ENCODE results near the gene ALLC. TPM values are rescaled to one million over a fixed set of nuclear protein-coding genes. Genes with fewer than 3 reads are reported as not detected.

ALLC gene
- total RNA-seq, 1 donor from 2014 or later = not detected

DNA sequence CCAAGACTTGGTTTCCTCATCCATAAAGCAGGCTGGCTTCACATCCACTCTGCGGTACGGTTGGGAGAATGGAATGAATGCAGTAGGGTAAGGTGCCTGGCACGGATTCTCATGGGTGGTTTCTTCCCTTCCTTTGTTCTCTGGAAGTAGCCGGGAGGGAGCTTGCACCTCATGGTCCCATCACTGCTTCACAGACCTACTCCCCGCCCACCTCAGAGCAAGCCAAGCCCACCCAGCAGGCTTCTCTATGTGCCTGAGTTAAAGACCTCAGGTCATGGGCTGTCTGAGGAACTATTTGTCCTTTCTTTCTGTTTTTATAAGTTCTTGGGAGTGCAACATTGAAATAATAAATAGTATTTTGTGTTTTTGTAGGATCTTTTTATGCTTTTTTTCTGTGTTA lies 48.9 kb downstream of the ALLC start:
- Histone ChIP-seq H3K9me3 (replicated peaks) (no peaks in the 10 kb centered on the region), H3K4me3 (no peak overlapping the region), H3K27me3 (ENCODE audit: low read depth) (peaks cover 79% of the 10 kb centered on the region), H3K27ac (replicated peaks) (no peak overlapping the region), H3K4me1 (peaks cover 5% of the 10 kb centered on the region), H3K36me3 (no peaks in the 10 kb centered on the region)
- no peak for TF ChIP-seq CTCF (IDR thresholded peaks at IDR 0.05; ENCODE audit: borderline replicate concordance)
- intact Hi-C loops (cut with micrococcal nuclease) = no loop called here
- no peak for DNase-seq

DNA sequence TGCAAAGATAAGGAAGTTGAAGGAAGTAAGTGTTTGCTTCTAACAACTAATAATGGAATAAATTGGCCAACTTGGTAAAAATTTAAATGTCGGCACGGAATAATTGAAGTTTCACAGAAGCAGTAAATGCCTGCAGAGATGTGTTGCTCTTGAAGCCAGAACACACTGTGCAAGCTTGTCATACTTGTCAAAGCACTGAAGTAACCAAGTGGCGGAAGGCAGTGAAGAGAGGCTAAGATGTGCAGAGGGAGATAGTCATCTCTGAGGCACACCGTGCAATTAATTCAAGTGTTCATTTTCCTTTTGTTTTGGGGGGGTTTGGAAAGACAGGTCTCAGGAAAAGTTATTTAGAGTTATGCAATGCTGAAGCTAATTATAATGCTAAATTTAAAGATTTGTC lies 50.6 kb downstream of the ALLC start:
- Histone ChIP-seq H3K4me1 (peaks cover 10% of the 10 kb centered on the region), H3K27me3 (ENCODE audit: low read depth) (peaks cover 62% of the 10 kb centered on the region), H3K9me3 (replicated peaks) (no peaks in the 10 kb centered on the region), H3K27ac (replicated peaks) (no peak overlapping the region), H3K4me3 (no peak overlapping the region), H3K36me3 (no peaks in the 10 kb centered on the region)
- intact Hi-C loops (cut with micrococcal nuclease) = no loop called here
- DNase-seq = no peak
- TF ChIP-seq CTCF (IDR thresholded peaks at IDR 0.05; ENCODE audit: borderline replicate concordance) = no peak

- peaks cover 5% of the 10 kb centered on the region for H3K4me1 ChIP-seq
- no peaks in the 10 kb centered on the region for H3K9me3 ChIP-seq (replicated peaks)
- H3K36me3 ChIP-seq = no peaks in the 10 kb centered on the region
- TF ChIP-seq CTCF (IDR thresholded peaks at IDR 0.05; ENCODE audit: borderline replicate concordance) = no peak
- intact Hi-C loops (cut with micrococcal nuclease) = no loop called here
- peaks cover 56% of the 10 kb centered on the region for H3K27me3 ChIP-seq (ENCODE audit: low read depth)
- H3K27ac ChIP-seq (replicated peaks) = no peak overlapping the region
- H3K4me3 ChIP-seq = no peak overlapping the region
- no peak for DNase-seq
These were observed 51.2 kb downstream of the ALLC start for GRCh38 chr2:3709225-3709624.

GRCh38 chr2:3712424-3712823 lies 54.4 kb downstream of the ALLC start:
- DNase-seq = no peak
- H3K4me3 ChIP-seq = no peak overlapping the region
- H3K4me1 ChIP-seq = peaks cover 5% of the 10 kb centered on the region
- no peaks in the 10 kb centered on the region for H3K36me3 ChIP-seq
- TF ChIP-seq CTCF (IDR thresholded peaks at IDR 0.05; ENCODE audit: borderline replicate concordance) = no peak
- no peaks in the 10 kb centered on the region for H3K9me3 ChIP-seq (replicated peaks)
- peaks cover 28% of the 10 kb centered on the region for H3K27me3 ChIP-seq (ENCODE audit: low read depth)
- H3K27ac ChIP-seq (replicated peaks) = no peak overlapping the region
- intact Hi-C loops (cut with micrococcal nuclease) = no loop called here

DNA sequence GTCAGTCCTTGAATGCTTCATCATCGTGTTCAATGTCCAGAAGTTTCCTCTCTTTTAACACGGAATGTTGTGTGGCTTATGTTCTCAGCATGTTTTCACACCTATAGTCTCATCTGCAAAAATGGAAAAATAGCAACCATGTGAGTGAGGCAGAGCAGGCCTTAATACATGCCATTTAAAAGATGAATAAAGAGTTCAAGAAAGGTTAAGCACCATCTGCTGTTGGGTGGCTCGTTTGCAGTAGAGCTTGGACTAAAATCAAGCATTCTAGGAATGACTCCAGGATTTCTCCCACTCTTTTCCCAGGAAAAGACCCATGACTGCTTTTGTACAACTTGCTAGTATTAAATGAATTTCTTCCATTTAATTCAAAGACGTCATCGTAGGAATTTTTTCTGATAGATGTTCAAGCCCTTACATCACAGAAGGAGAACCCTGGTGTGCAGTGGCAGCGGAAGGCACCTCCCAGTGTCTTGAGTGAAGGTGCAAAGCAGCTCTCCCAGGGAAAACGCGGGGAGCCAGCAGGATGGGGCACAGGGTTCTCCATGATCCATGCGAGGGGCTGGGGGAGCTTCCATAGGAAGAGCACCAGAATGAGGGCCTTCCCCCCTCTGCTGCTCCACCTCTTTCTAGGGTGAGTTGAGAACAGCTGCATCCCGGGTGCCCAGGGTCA lies 55.0 kb downstream of the ALLC start:
- DNase-seq = no peak
- intact Hi-C loops (cut with micrococcal nuclease) = no loop called here
- H3K4me1 ChIP-seq = peaks cover 5% of the 10 kb centered on the region

More for the DNA sequence above, 55.0 kb downstream of the ALLC start:
- no peak for TF ChIP-seq CTCF (IDR thresholded peaks at IDR 0.05; ENCODE audit: borderline replicate concordance)
- peaks cover 24% of the 10 kb centered on the region for H3K27me3 ChIP-seq (ENCODE audit: low read depth)
- no peak overlapping the region for H3K27ac ChIP-seq (replicated peaks)
- no peak overlapping the region for H3K4me3 ChIP-seq
- no peaks in the 10 kb centered on the region for H3K36me3 ChIP-seq
- H3K9me3 ChIP-seq (replicated peaks) = no peaks in the 10 kb centered on the region
